OCI-LY1 (cell line): ENCODE measurements around the gene C8G.

Experiments
- EZH2 ChIP-seq: fragments of 200-600 bp; sonication (generic), shearing (Covaris generic); IDR thresholded peaks from 2 replicates; pipeline ENCODE4 v1.8.0; 2017; ENCODE audit warnings: borderline replicate concordance, mixed run types, mild to moderate bottlenecking, antibody characterized with exemption, low read length, moderate library complexity, mixed read lengths
- TF ChIP-seq, protein P1 (sequence below): fragments of 200-600 bp; sonication (generic), shearing (Covaris generic); IDR thresholded peaks from 2 replicates; pipeline ENCODE4 v1.5.1; 2017; ENCODE audit warnings: mild to moderate bottlenecking, antibody characterized with exemption, low read length, moderate library complexity, mixed read lengths

DNA sequence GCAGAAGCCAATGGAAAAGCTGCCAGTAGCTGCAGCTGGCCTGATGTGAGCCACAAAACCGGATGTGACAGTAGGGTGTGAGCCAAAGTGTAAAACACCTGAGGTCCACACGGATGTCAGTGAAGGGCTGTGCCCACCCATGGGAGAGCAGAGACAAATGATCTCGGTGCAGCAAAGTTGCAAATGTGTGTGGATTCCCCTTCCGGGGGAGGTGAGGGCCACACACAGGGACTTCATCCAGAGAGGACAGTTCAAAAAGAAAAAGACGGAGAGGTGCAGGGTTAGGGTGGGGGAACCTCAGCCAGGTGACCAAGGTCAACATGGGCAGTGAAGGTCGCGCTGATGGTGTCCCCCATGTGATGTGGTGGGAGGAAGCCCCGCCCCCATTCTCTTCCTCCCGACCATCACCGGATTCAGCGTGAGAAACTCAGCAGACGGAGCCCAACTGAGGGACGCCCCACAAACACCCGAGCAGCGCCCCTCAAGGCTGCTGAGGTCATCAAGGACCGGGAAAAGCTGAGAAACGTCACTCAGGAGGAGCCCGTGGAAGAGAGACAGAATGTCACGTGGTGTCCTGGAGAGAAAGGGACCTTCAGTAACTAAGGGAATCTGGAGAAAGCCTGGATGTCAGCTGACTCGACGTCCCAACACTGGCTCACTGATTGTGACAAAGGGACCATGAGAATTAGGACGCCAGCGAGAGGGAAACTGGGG is 20.9 kb downstream of the C8G start:
- no peak for TF ChIP-seq EZH2
- TF ChIP-seq, protein P1, sequence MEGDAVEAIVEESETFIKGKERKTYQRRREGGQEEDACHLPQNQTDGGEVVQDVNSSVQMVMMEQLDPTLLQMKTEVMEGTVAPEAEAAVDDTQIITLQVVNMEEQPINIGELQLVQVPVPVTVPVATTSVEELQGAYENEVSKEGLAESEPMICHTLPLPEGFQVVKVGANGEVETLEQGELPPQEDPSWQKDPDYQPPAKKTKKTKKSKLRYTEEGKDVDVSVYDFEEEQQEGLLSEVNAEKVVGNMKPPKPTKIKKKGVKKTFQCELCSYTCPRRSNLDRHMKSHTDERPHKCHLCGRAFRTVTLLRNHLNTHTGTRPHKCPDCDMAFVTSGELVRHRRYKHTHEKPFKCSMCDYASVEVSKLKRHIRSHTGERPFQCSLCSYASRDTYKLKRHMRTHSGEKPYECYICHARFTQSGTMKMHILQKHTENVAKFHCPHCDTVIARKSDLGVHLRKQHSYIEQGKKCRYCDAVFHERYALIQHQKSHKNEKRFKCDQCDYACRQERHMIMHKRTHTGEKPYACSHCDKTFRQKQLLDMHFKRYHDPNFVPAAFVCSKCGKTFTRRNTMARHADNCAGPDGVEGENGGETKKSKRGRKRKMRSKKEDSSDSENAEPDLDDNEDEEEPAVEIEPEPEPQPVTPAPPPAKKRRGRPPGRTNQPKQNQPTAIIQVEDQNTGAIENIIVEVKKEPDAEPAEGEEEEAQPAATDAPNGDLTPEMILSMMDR: no peak
